Right atrium auricular region (tissue), 2 donors: ENCODE data around the gene CIC. TPM values are rescaled to one million over a fixed set of nuclear protein-coding genes. Genes with fewer than 3 reads are reported as not detected.

Experiments used
- DNase-seq: peaks from one replicate; pipeline ENCODE4 v3.0.0-alpha.2; 2019; ENCODE audit warnings: low spot score
- H3K27ac ChIP-seq, 2 donors: fragments of 200-600 bp; sonication (generic); 1 replicate in 1 of 2; 2 replicates in 1 of 2; pipeline ENCODE4 v1.5.1; 2016 to 2019
- H3K27me3 ChIP-seq, 2 donors: fragments of 200-600 bp; sonication (generic); one replicate each; pipeline versions ENCODE4 v1.5.1 to v1.6.0; 2017 to 2019
- H3K36me3 ChIP-seq: fragments of 200-600 bp; sonication (generic); one replicate; pipeline ENCODE4 v1.5.1; 2016
- H3K4me1 ChIP-seq, 2 donors: fragments of 200-600 bp; sonication (generic); one replicate each; pipeline versions ENCODE4 v1.5.1 to v1.6.0; 2017 to 2019
- H3K4me3 ChIP-seq, 2 donors: fragments of 200-600 bp; sonication (generic); 1 replicate in 1 of 2; 2 replicates in 1 of 2; pipeline ENCODE4 v1.5.1; 2017 to 2019; ENCODE audit warnings: mild to moderate bottlenecking in 1 of 2, moderate library complexity in 1 of 2
- H3K9me3 ChIP-seq, 2 donors: fragments of 200-600 bp; sonication (generic); one replicate each; pipeline ENCODE4 v1.5.1; 2019
- total RNA-seq, 2 donors: library from RNA; depleted of rRNA; stranded (reverse); fragments of >200 nt; gene quantifications; one replicate each; pipeline ENCODE4 v1.1.0, GENCODE V29; 2016
- TF ChIP-seq, protein P1 (sequence below), 2 donors: fragments of 200-600 bp; sonication (generic); IDR thresholded peaks; one replicate each; pipeline ENCODE4 v1.5.1; 2019; ENCODE audit warnings: antibody characterized with exemption in 2 of 2

CIC gene
- total RNA-seq, 2 donors from 2014 or later, result 27.4 to 53.5 TPM

- peak overlapping the region; percentile 99 for H3K27ac ChIP-seq
- H3K27me3 ChIP-seq, result no peaks in the 10 kb centered on the region
- H3K36me3 ChIP-seq, result peaks cover 17% of the 10 kb centered on the region
- H3K4me1 ChIP-seq, result peaks cover 0 to 84% of the 10 kb centered on the region in 2 donors
- no peak for DNase-seq
- no peaks in the 10 kb centered on the region for H3K9me3 ChIP-seq
- no peak overlapping the region for H3K4me3 ChIP-seq
- TF ChIP-seq, protein P1, sequence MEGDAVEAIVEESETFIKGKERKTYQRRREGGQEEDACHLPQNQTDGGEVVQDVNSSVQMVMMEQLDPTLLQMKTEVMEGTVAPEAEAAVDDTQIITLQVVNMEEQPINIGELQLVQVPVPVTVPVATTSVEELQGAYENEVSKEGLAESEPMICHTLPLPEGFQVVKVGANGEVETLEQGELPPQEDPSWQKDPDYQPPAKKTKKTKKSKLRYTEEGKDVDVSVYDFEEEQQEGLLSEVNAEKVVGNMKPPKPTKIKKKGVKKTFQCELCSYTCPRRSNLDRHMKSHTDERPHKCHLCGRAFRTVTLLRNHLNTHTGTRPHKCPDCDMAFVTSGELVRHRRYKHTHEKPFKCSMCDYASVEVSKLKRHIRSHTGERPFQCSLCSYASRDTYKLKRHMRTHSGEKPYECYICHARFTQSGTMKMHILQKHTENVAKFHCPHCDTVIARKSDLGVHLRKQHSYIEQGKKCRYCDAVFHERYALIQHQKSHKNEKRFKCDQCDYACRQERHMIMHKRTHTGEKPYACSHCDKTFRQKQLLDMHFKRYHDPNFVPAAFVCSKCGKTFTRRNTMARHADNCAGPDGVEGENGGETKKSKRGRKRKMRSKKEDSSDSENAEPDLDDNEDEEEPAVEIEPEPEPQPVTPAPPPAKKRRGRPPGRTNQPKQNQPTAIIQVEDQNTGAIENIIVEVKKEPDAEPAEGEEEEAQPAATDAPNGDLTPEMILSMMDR (IDR thresholded peaks at IDR 0.05), result no peak
These were observed 19.3 kb upstream of the CIC start for GRCh38 chr19:42249769-42250168.

DNA sequence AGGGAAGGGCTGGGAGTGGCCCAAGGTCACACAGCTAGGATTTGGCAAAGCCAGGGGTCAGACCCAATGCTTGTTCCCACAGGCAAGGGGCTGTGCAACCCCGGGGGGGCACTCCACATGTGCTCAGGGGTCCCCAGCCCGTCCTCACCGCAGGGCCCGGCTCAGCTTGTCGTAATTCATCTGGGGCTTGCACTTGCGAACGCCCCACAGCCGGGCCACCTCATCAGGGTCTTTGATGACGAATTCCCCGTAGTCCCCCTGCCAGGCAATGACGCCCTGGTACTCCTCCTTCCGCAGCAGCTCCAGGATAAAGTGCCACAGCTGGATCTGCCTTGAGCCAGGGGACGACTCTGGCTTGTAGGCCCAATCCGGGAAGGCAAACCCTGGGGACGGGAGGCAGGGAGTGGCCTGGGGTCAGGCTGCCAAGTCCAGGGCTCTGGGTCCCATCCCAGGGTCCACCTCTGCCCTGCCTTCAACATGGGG, 18.8 kb upstream of the CIC start:
- peak overlapping the region in 1 of 2 donors; percentile 97 for H3K4me3 ChIP-seq
- H3K36me3 ChIP-seq, result peaks cover 17% of the 10 kb centered on the region
- TF ChIP-seq, protein P1 (IDR thresholded peaks at IDR 0.05), result no peak
- peaks cover 0 to 80% of the 10 kb centered on the region in 2 donors for H3K4me1 ChIP-seq
- DNase-seq, result peak; percentile 73
- H3K27ac ChIP-seq, result peak overlapping the region; percentile 99
- H3K9me3 ChIP-seq, result no peaks in the 10 kb centered on the region
- H3K27me3 ChIP-seq, result no peaks in the 10 kb centered on the region

DNA sequence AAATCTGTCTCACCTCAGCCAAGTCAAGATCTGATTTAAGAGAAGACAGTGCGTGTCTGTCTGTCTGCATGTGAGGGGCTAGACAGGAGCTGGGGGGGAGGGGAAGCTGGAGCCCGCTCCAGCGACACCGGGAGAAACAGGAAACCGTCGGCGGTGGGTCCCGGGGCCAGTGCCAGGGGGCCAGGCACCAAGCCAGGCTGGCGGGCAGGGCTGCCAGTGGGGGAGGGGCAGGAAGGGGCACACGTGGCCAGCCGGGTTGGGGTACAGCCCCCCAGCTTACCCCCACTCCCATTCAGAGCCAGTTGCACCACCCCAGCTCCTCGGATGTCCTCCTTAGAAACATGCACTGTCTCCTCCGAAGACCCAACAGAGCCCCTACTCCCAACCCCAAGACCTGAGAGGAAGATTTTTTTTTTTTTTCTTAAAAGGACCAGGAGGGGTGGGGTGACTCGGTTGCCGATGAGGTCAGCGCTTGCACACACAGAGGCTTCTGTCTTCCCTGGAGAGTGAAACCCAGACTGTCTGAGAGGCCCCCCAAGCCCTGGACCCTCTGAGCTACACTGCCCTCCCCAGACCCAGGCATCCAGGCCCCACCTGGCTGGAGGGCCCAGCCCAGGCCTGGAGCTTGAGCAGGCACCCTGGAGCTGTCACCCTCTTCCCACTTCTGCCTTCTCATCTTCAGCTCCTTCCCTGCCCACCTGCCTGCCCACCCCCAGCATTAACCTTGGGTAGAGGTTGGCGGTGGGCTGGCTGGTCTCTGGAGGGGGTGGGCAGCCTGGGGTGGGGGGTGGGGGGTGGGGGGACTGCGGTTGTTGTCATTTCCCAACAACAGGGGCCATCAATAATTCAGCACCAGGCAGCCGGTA, 18.2 kb upstream of the CIC start:
- peak overlapping the region; percentile 2 to 97 for H3K4me3 ChIP-seq
- H3K4me1 ChIP-seq, result peaks cover 0 to 73% of the 10 kb centered on the region in 2 donors
- peak overlapping the region; percentile 99 for H3K27ac ChIP-seq
- TF ChIP-seq, protein P1 (IDR thresholded peaks at IDR 0.05), result no peak
- peaks cover 17% of the 10 kb centered on the region for H3K36me3 ChIP-seq
- DNase-seq, result peak; percentile 76
- no peaks in the 10 kb centered on the region for H3K27me3 ChIP-seq
- no peaks in the 10 kb centered on the region for H3K9me3 ChIP-seq

DNA sequence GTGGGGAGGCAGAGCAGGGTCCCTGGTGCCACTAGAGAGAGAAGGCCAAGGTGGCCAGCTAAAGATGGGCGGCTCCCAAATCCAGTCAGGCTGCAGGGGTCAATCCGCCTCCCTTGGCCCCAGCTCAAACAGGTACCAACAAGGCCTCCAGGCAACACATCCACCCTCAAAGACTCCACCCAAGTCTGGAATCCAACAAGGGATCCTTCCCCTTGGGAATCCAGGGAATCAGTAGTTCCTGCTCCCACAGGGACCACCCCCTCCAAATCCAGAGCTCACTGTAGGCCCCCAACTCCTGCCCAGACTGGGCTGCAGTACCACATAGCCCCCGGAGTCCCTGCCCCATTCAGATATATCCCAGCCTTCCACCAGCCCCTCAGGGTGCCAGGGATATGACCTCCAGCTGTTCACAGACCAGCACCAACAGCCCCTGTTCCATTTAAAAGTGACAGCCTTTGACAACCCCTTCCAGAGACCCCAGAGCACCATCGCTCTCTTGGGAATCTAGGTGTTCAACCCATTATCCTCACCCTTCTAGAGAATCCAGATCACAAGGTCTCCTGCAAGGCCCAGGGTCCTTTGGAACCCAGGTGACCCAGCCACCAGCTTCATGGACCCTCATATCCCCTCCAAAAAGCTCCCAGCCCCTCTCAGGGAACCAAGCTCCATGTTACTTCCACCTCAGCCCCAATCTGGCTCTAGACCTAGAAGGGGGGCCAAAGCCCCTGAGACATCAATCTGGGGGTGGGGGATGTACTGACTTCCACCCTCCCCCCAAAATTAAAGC, 17.3 kb upstream of the CIC start:
- TF ChIP-seq, protein P1 (IDR thresholded peaks at IDR 0.05), result no peak
- Histone ChIP-seq H3K27me3 (no peaks in the 10 kb centered on the region), H3K36me3 (peaks cover 17% of the 10 kb centered on the region), H3K4me3 (peak overlapping the region; percentile 94 to 97), H3K9me3 (no peaks in the 10 kb centered on the region), H3K27ac (peak overlapping the region; percentile 99), H3K4me1 (peaks cover 0 to 71% of the 10 kb centered on the region in 2 donors)
- DNase-seq, result no peak

GRCh38 chr19:42252365-42253244, 16.4 kb upstream of the CIC start:
- peak; percentile 80 for DNase-seq
- TF ChIP-seq, protein P1 (IDR thresholded peaks at IDR 0.05), result no peak
- H3K4me3 ChIP-seq, result peak overlapping the region; percentile 94 to 97
- no peaks in the 10 kb centered on the region for H3K27me3 ChIP-seq
- H3K27ac ChIP-seq, result peak overlapping the region; percentile 99
- H3K4me1 ChIP-seq, result peaks cover 0 to 65% of the 10 kb centered on the region in 2 donors
- H3K9me3 ChIP-seq, result no peaks in the 10 kb centered on the region
- peaks cover 17% of the 10 kb centered on the region for H3K36me3 ChIP-seq
